ENCODE results near the gene MCM7.

MCM7 gene

DNA sequence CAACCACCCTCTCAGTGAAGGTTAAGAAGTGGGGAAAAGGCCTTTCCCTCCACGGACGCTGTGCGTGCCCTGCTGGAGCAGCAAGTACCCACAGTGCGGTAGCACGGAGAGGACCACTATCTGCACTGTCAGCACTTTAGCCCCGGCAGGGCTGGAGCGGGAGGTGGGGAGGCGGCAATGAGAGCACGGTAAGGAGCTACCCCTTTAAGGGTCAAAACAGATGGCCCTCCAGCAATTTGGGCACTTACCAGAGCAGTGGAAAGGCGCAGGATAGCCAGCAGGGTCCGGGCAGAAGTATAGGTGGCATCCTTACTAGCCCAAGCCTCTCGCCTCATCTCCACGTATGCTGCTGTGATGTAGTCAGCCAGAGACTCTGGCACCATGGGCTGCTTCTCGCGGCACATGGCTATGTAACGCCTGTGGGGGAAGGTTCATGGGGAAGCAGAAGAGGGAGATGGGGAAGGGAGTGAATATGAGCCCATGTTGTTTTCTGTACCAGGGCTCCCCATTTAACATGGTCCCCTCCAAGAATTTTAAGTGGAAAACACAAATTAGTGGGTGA is 7.2 kb downstream of the MCM7 start:
- DNase-seq (ENCODE audit: low spot score) = no peak

DNA sequence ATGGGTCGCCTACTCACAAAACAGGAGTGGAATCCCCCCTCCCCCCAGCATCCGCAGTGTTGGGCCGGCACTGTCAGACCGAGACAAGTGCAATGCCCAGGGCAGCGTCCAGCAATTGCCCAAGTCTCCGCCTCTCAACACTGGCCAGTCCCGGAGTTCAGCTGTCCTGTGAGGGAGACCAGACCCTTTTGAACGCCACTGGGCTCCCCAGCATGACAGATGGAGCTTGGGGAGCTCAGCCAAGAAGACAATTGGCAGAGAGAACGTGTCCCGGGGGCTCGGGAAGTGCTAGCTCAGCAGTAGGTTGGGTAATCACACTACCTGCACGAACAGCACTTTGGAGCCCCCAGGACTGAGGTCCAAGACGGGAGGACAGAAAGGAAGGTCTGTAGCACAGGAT is 7.7 kb downstream of the MCM7 start:
- DNase-seq (ENCODE audit: low spot score) = no peak

DNA sequence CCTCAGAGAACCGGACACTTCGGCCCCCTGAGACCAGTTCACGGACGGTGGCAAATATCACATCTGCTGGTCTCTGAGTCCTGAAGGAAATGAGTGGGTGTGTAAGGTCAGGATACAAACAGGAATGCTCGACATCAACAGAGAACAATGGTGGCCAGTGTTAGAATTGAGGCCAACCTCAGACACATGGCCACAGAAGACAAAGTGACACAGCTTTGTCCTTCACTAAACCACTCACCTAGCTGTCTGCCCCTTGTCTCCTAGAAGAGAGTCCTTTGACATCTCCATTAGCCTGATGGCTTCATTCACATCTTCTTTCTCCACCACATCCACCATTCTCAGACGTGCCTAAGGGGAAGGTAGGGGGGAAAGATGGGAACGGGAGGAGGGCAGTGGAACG is 8.1 kb downstream of the MCM7 start:
- no peak for DNase-seq (ENCODE audit: low spot score)

DNA sequence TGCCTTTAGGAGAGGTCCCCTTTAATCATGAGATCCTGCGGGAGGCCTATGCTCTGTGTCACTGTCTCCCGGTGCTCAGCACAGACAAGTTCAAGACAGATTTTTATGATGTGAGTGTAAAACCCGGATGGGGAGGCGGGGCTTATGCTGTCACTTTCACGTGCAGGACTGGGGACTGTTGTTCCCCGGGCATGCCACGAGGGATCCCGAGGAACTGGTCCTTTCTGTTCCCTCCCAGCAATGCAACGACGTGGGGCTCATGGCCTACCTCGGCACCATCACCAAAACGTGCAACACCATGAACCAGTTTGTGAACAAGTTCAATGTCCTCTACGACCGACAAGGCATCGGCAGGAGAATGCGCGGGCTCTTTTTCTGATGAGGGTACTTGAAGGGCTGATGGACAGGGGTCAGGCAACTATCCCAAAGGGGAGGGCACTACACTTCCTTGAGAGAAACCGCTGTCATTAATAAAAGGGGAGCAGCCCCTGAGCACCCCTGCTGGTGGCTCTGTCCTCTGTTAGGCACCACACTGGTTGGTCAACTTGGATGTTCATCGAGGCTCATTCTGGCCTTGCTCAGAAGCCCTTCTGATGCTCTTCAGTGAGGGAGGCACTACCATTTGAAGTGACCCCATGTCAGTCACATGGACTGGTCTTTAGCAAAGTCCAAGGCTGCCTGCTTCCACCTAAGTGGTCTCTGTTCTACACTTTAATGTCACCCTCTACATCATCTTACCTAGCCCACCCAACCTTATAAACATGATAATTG is 9.6 kb downstream of the MCM7 start:
- DNase-seq (ENCODE audit: low spot score) = no peak

DNA sequence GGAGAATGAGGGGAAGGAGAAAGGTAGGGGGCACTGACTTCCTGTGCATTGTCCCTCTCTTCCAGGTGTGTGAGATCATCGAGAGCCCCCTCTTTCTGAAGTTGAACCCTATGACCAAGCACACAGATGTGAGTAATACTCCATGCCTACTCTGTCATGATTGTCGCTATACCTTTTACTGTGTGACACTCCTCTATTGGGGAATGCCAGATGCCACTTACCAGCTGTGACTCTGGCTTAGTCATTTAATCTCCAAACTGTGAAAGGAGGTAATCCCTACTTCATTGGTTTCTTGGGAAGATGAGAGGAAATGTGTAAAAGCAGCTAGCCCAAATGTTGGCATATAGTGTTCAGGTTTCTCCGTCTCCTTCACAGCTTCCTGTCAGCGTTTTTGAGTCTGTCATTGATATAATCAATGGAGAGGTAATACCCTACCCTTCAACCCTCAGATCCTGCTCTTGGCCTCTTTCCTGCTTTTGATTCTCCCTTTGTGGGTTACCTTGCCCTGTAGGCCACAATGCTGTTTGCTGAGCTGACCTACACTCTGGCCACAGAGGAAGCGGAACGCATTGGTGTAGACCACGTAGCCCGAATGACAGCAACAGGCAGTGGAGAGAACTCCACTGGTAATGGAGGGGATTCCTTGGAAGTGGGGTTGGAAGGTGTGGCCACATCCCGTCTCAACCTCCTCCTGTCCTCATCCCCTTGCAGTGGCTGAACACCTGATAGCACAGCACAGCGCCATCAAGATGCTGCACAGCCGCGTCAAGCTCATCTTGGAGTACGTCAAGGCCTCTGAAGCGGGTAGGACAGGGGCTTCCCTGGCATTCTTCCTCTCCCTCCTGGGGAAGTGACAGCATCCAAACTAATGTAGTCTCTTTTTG is 10.4 kb downstream of the MCM7 start:
- no peak for DNase-seq (ENCODE audit: low spot score)

DNA sequence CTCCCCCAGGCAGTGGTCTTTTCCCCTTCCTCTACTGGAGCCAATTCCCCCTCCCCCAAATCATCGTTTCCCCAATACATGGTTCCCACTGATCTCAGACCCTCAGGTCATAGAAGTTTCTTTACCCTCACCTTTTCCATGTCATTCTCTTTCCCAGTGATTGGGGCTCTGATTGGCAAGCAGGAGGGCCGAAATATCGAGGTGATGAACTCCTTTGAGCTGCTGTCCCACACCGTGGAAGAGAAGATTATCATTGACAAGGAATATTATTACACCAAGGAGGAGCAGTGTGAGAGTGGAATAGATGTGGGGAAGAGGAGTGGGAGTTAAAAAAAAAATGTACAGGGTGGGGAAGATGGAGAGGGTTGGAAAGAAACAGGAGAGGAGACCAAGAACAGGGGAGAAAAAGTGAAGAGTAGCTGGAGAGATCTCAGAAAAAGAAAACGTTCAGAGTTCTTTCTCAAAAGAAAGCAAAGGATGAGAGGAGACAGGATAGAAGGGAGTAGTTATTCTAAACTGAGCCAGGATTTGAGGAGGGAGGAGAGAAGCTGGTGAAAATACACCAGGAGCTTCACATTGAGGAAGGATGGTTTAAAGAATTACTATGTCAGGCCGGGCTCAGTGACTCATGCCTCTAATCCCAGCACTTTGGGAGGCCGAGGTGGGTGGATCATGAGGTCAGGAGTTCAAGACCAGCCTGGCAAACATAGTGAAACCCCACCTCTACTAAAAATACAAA is 11.6 kb downstream of the MCM7 start:
- DNase-seq (ENCODE audit: low spot score) = no peak

DNA sequence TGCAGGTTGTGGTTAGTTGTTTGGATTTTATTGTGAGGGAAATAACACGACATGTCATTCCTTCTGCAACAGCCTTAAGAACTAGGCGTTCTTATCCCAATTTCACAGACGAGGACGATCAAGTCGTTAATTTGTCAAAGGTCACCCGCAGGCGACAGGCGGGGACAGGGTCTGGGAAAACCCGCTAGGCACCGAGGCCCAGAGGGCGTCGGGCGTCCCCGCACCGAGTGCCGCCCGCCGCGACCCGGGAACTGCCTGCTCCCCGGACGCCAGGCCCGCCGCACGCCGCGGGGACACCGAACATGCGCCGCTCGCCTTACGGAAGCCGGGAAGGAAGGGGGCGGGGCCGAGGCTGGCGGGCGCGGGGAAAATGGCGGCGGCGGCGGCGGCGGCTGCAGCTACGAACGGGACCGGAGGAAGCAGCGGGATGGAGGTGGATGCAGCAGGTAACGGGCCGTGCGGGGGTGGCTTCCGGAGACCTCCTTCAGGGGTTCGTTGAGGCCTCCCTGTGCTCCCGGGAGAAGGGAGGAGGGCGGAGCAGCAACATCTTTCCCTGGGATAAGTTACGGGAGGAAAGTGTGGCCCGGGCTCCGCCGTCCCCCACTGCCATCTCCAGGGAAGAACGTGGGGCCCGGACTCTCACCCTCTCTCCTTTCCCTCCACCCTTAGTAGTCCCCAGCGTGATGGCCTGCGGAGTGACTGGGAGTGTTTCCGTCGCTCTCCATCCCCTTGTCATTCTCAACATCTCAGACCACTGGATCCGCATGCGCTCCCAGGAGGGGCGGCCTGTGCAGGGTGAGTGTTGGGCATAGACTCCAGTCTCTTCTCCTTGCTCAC is 12.4 kb downstream of the MCM7 start, which contains the start of gene COPS6:
Gene COPS6, plus strand, starts transcription at position 349 of the 837 bp plus-strand sequence. Its CDS starts 22 bp downstream, at position 371.
- DNase-seq (ENCODE audit: low spot score) = peak; percentile 79

DNA sequence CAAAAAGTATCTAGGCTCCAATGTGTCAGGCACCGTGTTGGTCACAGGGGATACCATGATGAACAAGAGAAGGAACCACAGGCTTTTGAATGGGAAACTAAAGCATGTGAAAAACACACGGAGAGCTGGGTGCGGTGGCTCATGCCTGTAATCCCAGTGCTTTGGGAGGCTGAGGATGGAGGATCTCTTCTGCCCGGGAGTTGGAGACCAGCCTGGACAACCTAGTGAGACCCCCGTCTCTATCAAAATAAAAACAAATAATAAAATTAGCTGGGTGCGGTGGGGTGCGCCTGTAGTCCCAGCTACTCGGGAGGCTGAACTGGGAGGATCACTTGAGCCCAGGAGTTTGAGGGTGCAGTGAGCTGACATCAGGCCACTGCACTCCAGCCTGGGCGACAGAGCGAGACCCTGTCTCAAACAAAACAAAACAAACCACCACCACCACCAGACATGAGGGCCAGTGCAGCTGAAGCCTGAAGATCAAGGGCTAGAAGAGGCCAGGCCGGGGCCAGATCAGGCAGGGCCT is 13.0 kb downstream of the MCM7 start:
- DNase-seq (ENCODE audit: low spot score) = no peak

DNA sequence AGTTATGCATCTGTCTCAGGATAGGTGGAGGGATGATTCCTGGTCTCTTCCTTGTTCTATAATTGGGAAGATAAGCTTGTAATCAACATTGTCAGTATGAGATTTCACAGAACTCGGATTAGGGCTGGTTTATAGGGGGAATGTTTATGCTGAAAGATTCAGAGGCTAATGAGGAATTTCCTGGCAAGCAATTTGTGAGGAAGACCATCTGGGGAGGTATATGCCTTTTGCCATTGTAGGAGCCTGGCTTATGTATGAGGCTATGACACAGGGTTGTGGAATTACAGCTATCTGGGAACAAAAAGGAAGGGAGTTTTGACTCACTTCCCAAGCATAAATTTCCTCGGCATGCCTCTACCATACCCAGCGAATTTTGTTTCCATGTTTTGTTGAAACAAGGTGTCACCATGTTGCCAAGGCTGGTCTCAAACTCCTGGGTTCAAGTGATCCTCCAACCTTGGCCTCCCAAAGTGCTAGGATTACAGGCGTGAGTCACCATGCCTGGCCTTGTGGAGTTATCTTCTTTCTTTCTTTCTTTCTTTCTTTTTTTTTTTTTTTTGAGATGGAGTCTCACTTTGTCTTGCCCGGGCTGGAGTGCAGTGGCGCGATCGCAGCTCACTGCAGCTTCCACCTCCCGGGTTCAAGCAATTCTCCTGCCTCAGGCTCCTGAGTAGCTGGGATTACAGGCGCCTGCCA is 14.0 kb downstream of the MCM7 start:
- no peak for DNase-seq (ENCODE audit: low spot score)

DNA sequence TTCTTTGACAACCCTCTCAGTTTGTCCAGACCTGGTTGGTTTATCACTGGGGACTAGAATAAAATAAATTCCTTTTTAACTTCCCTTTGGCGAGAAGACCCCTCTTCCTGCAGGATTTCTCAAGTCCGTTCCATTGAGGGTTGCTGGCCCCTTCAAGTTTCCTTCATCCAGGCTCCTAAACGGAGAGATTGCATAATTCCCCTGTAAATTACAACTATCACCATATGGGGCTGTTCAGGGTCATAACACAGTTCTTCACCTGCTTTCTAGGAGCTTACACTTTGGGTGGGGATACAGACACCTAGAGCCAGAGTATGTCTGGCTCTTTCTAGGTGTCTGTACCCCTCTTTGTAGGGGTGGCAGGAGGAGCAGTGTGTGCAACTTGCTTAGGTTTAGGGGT is 15.7 kb downstream of the MCM7 start:
- no peak for DNase-seq (ENCODE audit: low spot score)

DNA sequence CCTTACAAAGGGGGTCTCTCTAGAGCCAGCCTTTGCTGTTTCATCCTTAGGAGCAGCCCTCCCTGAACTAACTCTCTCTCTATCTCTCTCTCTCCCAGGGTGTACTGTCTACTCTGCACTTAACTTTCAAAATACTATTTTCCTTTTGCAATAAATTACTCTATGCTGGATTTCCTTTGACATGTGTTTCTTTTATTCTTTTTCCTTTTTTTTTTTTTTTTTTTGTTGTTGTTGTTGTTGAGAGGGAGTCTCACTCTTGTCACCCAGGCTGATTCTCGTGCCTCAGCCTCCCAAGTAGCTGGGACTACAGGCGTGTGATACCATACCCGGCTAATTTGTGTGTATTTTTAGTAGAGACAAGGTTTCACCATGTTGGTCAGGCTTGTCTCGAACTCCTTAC is 18.2 kb downstream of the MCM7 start:
- no peak for DNase-seq (ENCODE audit: low spot score)

DNA sequence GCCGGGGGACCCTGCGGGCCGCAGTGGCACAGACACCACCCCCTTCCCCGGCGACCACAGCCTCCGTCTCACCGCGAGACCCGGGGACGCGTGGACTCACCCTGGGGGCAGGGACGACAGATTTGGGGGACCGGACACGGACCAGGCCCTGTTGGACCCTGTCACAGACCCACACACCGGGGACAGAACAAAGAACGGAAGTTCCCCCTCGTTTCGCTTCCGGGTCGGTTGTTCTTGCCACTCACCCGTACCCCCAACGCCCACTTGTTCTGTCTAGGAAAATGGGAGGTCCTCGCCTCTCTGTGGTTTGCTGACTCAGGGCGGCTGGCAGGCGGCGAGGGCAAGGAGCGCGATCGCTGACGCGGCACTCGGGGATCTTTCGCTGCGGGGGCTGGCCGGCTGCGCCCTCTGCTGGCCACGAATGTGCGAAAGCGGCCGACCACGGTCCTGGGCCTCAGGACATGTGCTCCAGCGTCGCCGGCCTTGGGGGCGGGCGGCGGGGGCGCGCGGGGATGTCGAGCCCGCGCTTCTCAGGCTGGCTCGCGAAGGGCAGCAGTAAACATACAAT is 19.6 kb downstream of the MCM7 start, which contains the start of gene ZNF3:
Gene ZNF3, minus strand, starts transcription at position 189 of the 568 bp plus-strand sequence. CDS start 4,366 bp downstream, outside the sequence.
- peak; percentile 99 for DNase-seq (ENCODE audit: low spot score)

DNA sequence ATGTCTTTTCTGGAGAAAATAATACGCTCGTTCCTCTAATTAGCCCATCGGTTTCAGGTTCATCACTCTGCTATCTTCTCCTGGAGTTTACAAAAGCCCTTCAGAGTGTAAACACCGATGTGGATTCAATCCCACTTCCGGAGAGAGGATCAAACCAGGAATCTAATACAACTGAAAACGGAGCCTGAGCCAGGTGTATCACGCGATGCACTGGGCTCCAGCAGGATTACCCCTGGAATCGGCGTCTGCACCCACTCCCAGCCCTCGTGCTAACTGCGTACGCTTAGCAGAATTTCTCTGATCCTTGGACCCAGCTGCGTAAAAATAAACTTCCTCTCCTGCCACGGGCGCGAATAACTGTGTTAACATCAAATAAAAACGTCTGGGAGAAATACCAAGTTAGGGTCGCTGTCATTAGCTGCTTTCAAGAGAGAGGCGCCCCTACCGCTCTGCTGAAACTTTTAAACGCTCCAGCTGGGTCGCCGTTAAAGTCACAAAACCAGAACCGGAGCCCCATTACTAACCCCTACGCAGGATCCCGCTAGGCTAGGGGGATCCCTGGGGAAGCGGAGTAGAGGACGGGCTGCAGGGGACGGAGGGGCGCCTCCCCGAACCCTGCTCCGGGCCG is 20.2 kb downstream of the MCM7 start:
- DNase-seq (ENCODE audit: low spot score) = no peak

DNA sequence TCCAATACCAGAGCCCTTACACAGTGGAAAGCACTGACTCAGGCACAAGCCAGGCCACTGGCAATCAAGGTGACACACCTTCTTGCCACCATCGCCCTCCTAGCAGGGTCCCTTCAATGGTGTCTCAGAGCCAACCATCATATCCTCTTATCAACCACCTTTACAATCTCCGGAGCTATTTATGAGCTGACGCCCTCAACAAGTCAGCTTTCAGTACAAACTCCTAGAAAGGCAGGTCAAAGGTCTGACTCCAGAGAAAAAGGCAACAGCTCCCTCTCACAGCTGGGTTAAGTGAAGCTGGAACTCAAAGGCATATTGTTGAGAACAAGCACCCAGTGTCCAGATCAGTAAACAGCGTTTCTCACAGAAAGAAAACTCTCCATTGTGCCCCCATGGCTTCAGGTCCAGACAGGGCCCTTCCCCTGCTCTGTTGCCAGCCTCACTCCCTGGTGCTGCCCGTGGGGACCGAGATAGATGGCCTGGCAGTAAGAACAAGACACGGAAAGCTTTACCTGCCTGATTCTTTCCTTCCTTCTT is 22.1 kb downstream of the MCM7 start:
- DNase-seq (ENCODE audit: low spot score) = peak; percentile 86

DNA sequence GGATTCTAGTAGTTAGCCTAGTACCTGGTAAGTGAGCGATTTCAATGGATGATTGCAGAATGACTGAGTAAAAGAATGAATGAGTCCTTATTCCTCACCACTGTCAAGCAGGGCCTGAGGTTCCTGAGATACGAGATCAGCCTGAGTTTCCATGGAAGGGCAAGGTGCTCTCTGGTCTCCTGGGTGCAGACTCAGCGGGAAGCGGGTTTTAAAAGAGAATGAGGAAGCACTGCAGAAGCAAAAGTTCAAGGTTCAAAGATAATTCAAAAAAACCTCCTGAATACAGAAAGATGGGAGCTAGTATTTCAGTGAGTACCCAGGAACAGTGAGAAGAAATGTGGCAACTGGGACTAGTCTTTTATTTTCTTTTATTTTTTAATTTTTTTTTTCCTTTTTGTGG is 24.0 kb downstream of the MCM7 start:
- DNase-seq (ENCODE audit: low spot score) = no peak

DNA sequence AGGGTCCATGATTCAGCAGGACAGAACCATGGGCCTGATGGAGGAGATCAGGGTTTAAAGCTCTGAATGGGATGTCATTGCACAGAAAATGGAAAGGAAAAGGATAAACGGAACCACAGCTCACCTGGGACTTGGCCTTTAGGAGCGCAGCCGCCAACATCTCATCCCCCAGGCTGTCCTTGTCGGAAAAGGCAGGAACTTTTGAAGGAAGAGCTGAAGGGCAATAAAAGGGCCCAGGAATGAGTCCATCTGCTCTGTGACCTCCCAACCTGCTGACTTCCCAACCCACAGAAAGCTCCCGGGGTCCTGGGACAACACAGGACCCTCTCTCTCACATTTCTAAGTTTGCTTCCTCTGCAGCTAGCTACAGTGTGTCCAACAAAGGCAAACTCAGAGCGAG is 25.8 kb downstream of the MCM7 start:
- no peak for DNase-seq (ENCODE audit: low spot score)

DNA sequence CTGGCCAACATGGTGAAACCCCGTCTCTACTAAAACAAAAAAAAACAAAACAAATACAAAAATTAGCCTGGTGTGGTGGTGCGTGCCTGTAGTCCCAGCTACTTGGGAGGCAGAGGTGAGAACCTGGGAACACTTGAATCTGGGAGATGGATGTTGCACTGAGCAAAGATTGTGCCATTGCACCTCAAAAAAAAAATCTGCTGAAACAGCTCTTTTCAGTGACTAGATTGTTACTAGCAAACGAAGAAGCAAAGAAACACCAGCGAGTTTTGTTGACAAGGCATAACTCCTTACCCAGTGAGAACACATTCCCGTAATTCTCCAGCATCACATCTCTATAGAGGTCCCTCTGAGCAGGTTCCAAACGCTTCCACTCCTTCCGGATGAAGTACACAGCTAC is 26.4 kb downstream of the MCM7 start:
- DNase-seq (ENCODE audit: low spot score) = no peak

DNA sequence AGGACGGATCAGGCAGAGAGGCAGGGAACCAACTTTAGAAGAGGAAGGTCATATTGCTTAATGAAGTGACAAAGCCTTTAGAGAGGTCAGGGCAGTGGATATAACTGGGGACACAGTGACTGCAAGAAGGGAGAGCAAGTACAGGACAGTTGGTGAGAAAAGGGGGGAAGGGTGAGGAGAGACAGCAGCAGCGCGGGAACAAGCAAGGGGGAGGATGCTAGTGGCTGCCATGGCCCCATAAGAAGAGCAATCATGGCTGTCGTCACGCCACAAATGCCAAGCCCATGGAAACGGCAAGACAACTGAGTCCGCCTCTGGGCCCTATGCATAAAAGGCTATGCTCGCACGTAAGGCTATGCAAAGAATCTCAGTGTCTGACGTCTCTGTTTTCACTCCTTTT is 28.7 kb downstream of the MCM7 start:
- DNase-seq (ENCODE audit: low spot score) = no peak
